HepG2 (cell line): ENCODE data around the gene PCSK5. TPM values are rescaled to one million over a fixed set of nuclear protein-coding genes. Genes with fewer than 3 reads are reported as not detected.

Source experiments
- BCL6 ChIP-seq: IDR thresholded peaks from 2 replicates; pipeline ENCODE4 v1.6.1; 2016; ENCODE audit warnings: missing genetic modification reagents, missing compliant biosample characterization
- FOSL1 ChIP-seq: sonication (generic); formaldehyde crosslinking; IDR thresholded peaks from 2 replicates; pipeline ENCODE4 v1.9.0; 2021; ENCODE audit warnings: missing genetic modification reagents, borderline replicate concordance
- MXD4 ChIP-seq: IDR thresholded peaks from 2 replicates; pipeline ENCODE4 v1.6.1; 2016; ENCODE audit warnings: mild to moderate bottlenecking, missing biosample characterization, missing genetic modification reagents
- POLR2A ChIP-seq, 2 experiments: IDR thresholded peaks; 2 replicates each; pipeline ENCODE4 v1.6.1; 2011; ENCODE audit warnings: low read depth in 2 of 2, low read length in 2 of 2, mild to moderate bottlenecking in 1 of 2, moderate library complexity in 1 of 2; ENCODE audit not compliant: insufficient read depth in 1 of 2
- POLR2G ChIP-seq: fragments of 200-400 bp; formaldehyde crosslinking; IDR thresholded peaks from 2 replicates; pipeline ENCODE4 v1.6.1; 2018; ENCODE audit warnings: mild to moderate bottlenecking, low read depth, low read length, moderate library complexity
- REPIN1 ChIP-seq: sonication (generic); formaldehyde crosslinking; IDR thresholded peaks from 2 replicates; pipeline ENCODE4 v1.8.0; 2022; ENCODE audit warnings: missing genetic modification reagents, low read depth, mild to moderate bottlenecking, borderline replicate concordance
- RFXANK ChIP-seq: IDR thresholded peaks from 2 replicates; pipeline ENCODE4 v1.6.1; 2016
- TEAD2 ChIP-seq: sonication (generic); formaldehyde crosslinking; IDR thresholded peaks from 2 replicates; pipeline ENCODE4 v1.9.0; 2021; ENCODE audit warnings: missing genetic modification reagents
- YEATS2 ChIP-seq: sonication (generic); formaldehyde crosslinking; IDR thresholded peaks from 2 replicates; pipeline ENCODE4 v1.4.0; 2020; ENCODE audit warnings: missing genetic modification reagents, borderline replicate concordance
- ZNF432 ChIP-seq: sonication (generic); formaldehyde crosslinking; IDR thresholded peaks from 2 replicates; pipeline ENCODE4 v1.5.0; 2020; ENCODE audit warnings: missing genetic modification reagents, mild to moderate bottlenecking, borderline replicate concordance
- ZNF646 ChIP-seq: sonication (generic); formaldehyde crosslinking; IDR thresholded peaks from 2 replicates; pipeline ENCODE4 v1.9.0; 2021; ENCODE audit warnings: mild to moderate bottlenecking, missing genetic modification reagents
- ZNF704 ChIP-seq: sonication (generic); formaldehyde crosslinking; IDR thresholded peaks from 2 replicates; pipeline ENCODE4 v1.8.1; 2023; ENCODE audit warnings: mild to moderate bottlenecking, inconsistent platforms, moderate library complexity, missing genetic modification reagents, borderline replicate concordance
- ZNF749 ChIP-seq: sonication (generic); formaldehyde crosslinking; IDR thresholded peaks from 2 replicates; pipeline ENCODE4 v1.8.0; 2022; ENCODE audit warnings: mild to moderate bottlenecking, missing genetic modification reagents, moderate library complexity, borderline replicate concordance
- polyA plus RNA-seq, 8 experiments: library from polyadenylated mRNA; depleted of rRNA in 3 of 8; stranded (reverse) in 7 of 8; unstranded in 1 of 8; fragments of >200 nt; fragmentation: Illumina TruSeq in 4 of 8; extraction: Trizol in 4 of 8; gene quantifications; 2 replicates each; pipeline versions ENCODE4 v1.2.1 to v1.2.3, GENCODE V29; 2011 to 2016; ENCODE audit warnings: low read depth in 4 of 8, missing spikeins in 1 of 8, mixed read lengths in 1 of 8; ENCODE audit not compliant: insufficient read depth in 1 of 8
- total RNA-seq, 5 experiments: library from RNA; depleted of rRNA; stranded (reverse); fragments of >200 nt; fragmentation: Illumina TruSeq; extraction: Trizol; gene quantifications; 2 replicates each; pipeline ENCODE4 v1.2.3, GENCODE V29; 2016; ENCODE audit warnings: low read depth in 1 of 5
- TF ChIP-seq, protein P1 (sequence below), 2 experiments: sonication (generic) in 1 of 2; formaldehyde crosslinking in 1 of 2; IDR thresholded peaks; 2 replicates each; pipeline versions ENCODE4 v1.6.1 to v1.9.0; 2014 to 2022; ENCODE audit warnings: antibody characterized with exemption in 1 of 2, borderline replicate concordance in 1 of 2, inconsistent platforms in 1 of 2, low read depth in 1 of 2, missing genetic modification reagents in 1 of 2

PCSK5 gene
- total and polyA plus RNA-seq, 2 of the 13 experiments (the other 11 are each of a cell fraction or from before 2014, with no cell fraction given): 0.55 to 0.66 TPM

GRCh38 chr9:76394195-76394959, 503.9 kb downstream of the PCSK5 start, which contains the start of gene RFK (continued):
- peak in 1 of 2 experiments; percentile 60; a peak in 3 of 4 replicates for TF ChIP-seq POLR2A (IDR thresholded peaks at IDR 0.05; ENCODE audit: insufficient read depth in 1 of 2, low read depth in 2 of 2, low read length in 2 of 2)
- no peak for TF ChIP-seq FOSL1 (CRISPR knock-in tag)
- TF ChIP-seq MXD4: peak; percentile 66
- no peak for TF ChIP-seq ZNF432
- peak; percentile 55 for TF ChIP-seq YEATS2 (CRISPR knock-in tag)
- TF ChIP-seq BCL6 (CRISPR knock-in tag): peak; percentile 13; the same call in 1 of the 2 replicates
- TF ChIP-seq ZNF749 (CRISPR knock-in tag): 0 out of 2 replicates have a peak, but pooled peaks have one; percentile 88
- TF ChIP-seq ZNF704 (CRISPR knock-in tag): peak; percentile 1; the same call in 1 of the 2 replicates
- 0 out of 2 replicates have a peak, but pooled peaks have one; percentile 14 for TF ChIP-seq ZNF646 (CRISPR knock-in tag)
- peak; percentile 88 for TF ChIP-seq REPIN1 (CRISPR knock-in tag)
- no peak for TF ChIP-seq TEAD2
- no peak for TF ChIP-seq RFXANK (CRISPR knock-in tag)
- TF ChIP-seq POLR2G: peak; percentile 84
- TF ChIP-seq, protein P1, sequence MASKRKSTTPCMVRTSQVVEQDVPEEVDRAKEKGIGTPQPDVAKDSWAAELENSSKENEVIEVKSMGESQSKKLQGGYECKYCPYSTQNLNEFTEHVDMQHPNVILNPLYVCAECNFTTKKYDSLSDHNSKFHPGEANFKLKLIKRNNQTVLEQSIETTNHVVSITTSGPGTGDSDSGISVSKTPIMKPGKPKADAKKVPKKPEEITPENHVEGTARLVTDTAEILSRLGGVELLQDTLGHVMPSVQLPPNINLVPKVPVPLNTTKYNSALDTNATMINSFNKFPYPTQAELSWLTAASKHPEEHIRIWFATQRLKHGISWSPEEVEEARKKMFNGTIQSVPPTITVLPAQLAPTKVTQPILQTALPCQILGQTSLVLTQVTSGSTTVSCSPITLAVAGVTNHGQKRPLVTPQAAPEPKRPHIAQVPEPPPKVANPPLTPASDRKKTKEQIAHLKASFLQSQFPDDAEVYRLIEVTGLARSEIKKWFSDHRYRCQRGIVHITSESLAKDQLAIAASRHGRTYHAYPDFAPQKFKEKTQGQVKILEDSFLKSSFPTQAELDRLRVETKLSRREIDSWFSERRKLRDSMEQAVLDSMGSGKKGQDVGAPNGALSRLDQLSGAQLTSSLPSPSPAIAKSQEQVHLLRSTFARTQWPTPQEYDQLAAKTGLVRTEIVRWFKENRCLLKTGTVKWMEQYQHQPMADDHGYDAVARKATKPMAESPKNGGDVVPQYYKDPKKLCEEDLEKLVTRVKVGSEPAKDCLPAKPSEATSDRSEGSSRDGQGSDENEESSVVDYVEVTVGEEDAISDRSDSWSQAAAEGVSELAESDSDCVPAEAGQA (IDR thresholded peaks at IDR 0.05; ENCODE audit: low read depth): no peak
- TF ChIP-seq, protein P1 (CRISPR knock-in tag; IDR thresholded peaks at IDR 0.05; ENCODE audit: borderline replicate concordance): 0 out of 2 replicates have a peak, but pooled peaks have one; percentile 13
